ENCODE results near the gene EHBP1L1. TPM values are rescaled to one million over a fixed set of nuclear protein-coding genes. Genes with fewer than 3 reads are reported as not detected.

Gene EHBP1L1
- polyA plus RNA-seq, 1 donor (not counting 4 experiments of a cell fraction or from before 2014, with no cell fraction given), result 10.4 TPM

- H3K9ac ChIP-seq (ENCODE audit: control insufficient read depth, extremely low read depth, insufficient read depth, low read length), result no peak overlapping the region
- H4K20me1 ChIP-seq (ENCODE audit: control insufficient read depth, extremely low read depth, insufficient read depth, low read length), result no peaks in the 10 kb centered on the region
- FAIRE-seq (no peak), DNase-seq (ENCODE audit: low read depth, low spot score) (no peak)
- H3K36me3 ChIP-seq (ENCODE audit: control insufficient read depth in 2 of 2, extremely low read depth in 1 of 2, insufficient read depth in 2 of 2, low read length in 2 of 2), result peaks cover 38% of the 10 kb centered on the region in 2 experiments
- H3K79me2 ChIP-seq (ENCODE audit: control insufficient read depth, insufficient read depth, low read length), result peaks cover 59% of the 10 kb centered on the region
- peaks cover 10% of the 10 kb centered on the region for H3K4me1 ChIP-seq (ENCODE audit: control insufficient read depth, extremely low read depth, insufficient read depth, low read length)
- no peaks in the 10 kb centered on the region for H3K9me3 ChIP-seq (ENCODE audit: control insufficient read depth, low read depth, low read length)
- H3K27me3 ChIP-seq (ENCODE audit: control insufficient read depth, extremely low read depth, insufficient read depth, low read length), result no peaks in the 10 kb centered on the region
- TF ChIP-seq CTCF (optimal IDR thresholded peaks at IDR 0.05 in 1 of 3, IDR thresholded peaks at IDR 0.05 in 1 of 3, conservative IDR thresholded peaks at IDR 0.05 in 1 of 3; ENCODE audit: extremely low read depth in 1 of 3, insufficient read depth in 2 of 3, low read length in 3 of 3) (no peak), EZH2 (IDR thresholded peaks at IDR 0.05; ENCODE audit: low read length) (no peak)
- dilution Hi-C loops (cut with MboI; ENCODE audit: extremely low pct_ligation_motif_present, low sequenced_read_pairs), result no loop called here
- no peak overlapping the region for H3K4me2 ChIP-seq (ENCODE audit: control insufficient read depth, extremely low read depth, insufficient read depth, low read depth, low read length)
- no peak overlapping the region for H2AFZ ChIP-seq (ENCODE audit: control insufficient read depth, low read length)
- H3K9me1 ChIP-seq (ENCODE audit: control insufficient read depth, extremely low read depth, insufficient read depth, low read length), result no peaks in the 10 kb centered on the region
- no peak overlapping the region for H3K4me3 ChIP-seq (ENCODE audit: control insufficient read depth in 2 of 3, extremely low read depth in 1 of 3, insufficient read depth in 2 of 3, low read depth in 1 of 3, low read length in 3 of 3)
- H3K27ac ChIP-seq (ENCODE audit: control insufficient read depth, insufficient read depth, low read length), result no peak overlapping the region
Observed at GRCh38 chr11:65617990-65618751, 42.3 kb downstream of the EHBP1L1 start.

DNA sequence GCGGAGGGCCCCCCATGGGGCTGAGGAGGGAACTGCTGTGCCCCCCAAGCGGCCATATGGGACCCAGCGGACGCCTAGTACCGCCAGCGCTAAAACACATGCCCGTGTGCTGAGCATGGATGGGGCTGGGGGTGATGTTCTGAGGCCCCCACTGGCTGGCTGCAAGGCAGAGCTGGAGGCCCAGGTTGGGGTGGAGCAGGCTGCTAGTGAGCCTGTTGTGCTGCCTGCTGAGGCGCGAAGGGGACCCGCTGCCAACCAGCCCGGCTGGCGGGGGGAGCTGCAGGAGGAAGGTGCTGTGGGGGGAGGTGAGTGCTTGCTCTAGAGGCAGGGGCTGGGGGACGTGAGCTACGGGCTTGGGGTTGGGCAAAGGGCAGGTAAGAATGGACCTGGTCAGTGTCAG is 42.9 kb downstream of the EHBP1L1 start:
- H3K36me3 ChIP-seq (ENCODE audit: control insufficient read depth in 2 of 2, extremely low read depth in 1 of 2, insufficient read depth in 2 of 2, low read length in 2 of 2), result peaks cover 41 to 44% of the 10 kb centered on the region in 2 experiments
- no peak overlapping the region for H3K27ac ChIP-seq (ENCODE audit: control insufficient read depth, insufficient read depth, low read length)
- H3K4me1 ChIP-seq (ENCODE audit: control insufficient read depth, extremely low read depth, insufficient read depth, low read length), result peaks cover 8% of the 10 kb centered on the region
- FAIRE-seq (no peak), DNase-seq (ENCODE audit: low read depth, low spot score) (no peak)
- no peak overlapping the region for H3K4me3 ChIP-seq (ENCODE audit: control insufficient read depth in 2 of 3, extremely low read depth in 1 of 3, insufficient read depth in 2 of 3, low read depth in 1 of 3, low read length in 3 of 3)
- peaks cover 53% of the 10 kb centered on the region for H3K79me2 ChIP-seq (ENCODE audit: control insufficient read depth, insufficient read depth, low read length)
- dilution Hi-C loops (cut with MboI; ENCODE audit: extremely low pct_ligation_motif_present, low sequenced_read_pairs), result no loop called here
- H2AFZ ChIP-seq (ENCODE audit: control insufficient read depth, low read length), result no peak overlapping the region
- no peaks in the 10 kb centered on the region for H3K9me1 ChIP-seq (ENCODE audit: control insufficient read depth, extremely low read depth, insufficient read depth, low read length)
- TF ChIP-seq CTCF (optimal IDR thresholded peaks at IDR 0.05 in 1 of 3, IDR thresholded peaks at IDR 0.05 in 1 of 3, conservative IDR thresholded peaks at IDR 0.05 in 1 of 3; ENCODE audit: extremely low read depth in 1 of 3, insufficient read depth in 2 of 3, low read length in 3 of 3) (no peak), EZH2 (IDR thresholded peaks at IDR 0.05; ENCODE audit: low read length) (no peak)
- no peaks in the 10 kb centered on the region for H3K27me3 ChIP-seq (ENCODE audit: control insufficient read depth, extremely low read depth, insufficient read depth, low read length)
- no peaks in the 10 kb centered on the region for H3K9me3 ChIP-seq (ENCODE audit: control insufficient read depth, low read depth, low read length)
- no peak overlapping the region for H3K4me2 ChIP-seq (ENCODE audit: control insufficient read depth, extremely low read depth, insufficient read depth, low read depth, low read length)
- no peaks in the 10 kb centered on the region for H4K20me1 ChIP-seq (ENCODE audit: control insufficient read depth, extremely low read depth, insufficient read depth, low read length)
- H3K9ac ChIP-seq (ENCODE audit: control insufficient read depth, extremely low read depth, insufficient read depth, low read length), result no peak overlapping the region
